Upper lobe of left lung (tissue), 6 donors: ENCODE data around the gene GPC4. TPM values are rescaled to one million over a fixed set of nuclear protein-coding genes. Genes with fewer than 3 reads are reported as not detected.

ENCODE experiments used
- ATAC-seq, 2 donors: fragments of 200-7000 bp; cut with Tn5 transposase; one replicate each; pipeline ENCODE4 v1.9.1; 2022; ENCODE audit warnings: mild to moderate bottlenecking in 2 of 2, moderate library complexity in 2 of 2; ENCODE audit not compliant: low FRiP score in 2 of 2
- DNase-seq, 2 donors: peaks; one replicate each; pipeline ENCODE4 v3.0.0-alpha.2; 2019 to 2020
- H3K27ac ChIP-seq, 4 donors: fragments of 200-600 bp; sonication (generic); one replicate each; pipeline ENCODE4 v1.5.1; 2016 to 2019
- H3K27me3 ChIP-seq, 4 donors: fragments of 200-600 bp; sonication (generic); one replicate each; pipeline ENCODE4 v1.5.1; 2017 to 2019
- H3K36me3 ChIP-seq, 4 donors: fragments of 200-600 bp; sonication (generic); one replicate each; pipeline ENCODE4 v1.5.1; 2016 to 2019
- H3K4me1 ChIP-seq, 4 donors: fragments of 200-600 bp; sonication (generic); one replicate each; pipeline ENCODE4 v1.5.1; 2018 to 2019
- H3K4me3 ChIP-seq, 4 donors: fragments of 200-600 bp; sonication (generic); one replicate each; pipeline ENCODE4 v1.5.1; 2017 to 2019; ENCODE audit warnings: mild to moderate bottlenecking in 2 of 4, moderate library complexity in 1 of 4
- H3K9me3 ChIP-seq, 4 donors: fragments of 200-600 bp; sonication (generic); one replicate each; pipeline ENCODE4 v1.5.1; 2018 to 2019
- EP300 ChIP-seq, 4 donors: sonication (generic); formaldehyde crosslinking; IDR thresholded peaks; one replicate each; pipeline ENCODE4 v1.5.1; 2017; ENCODE audit warnings: antibody characterized with exemption in 4 of 4, control low read depth in 2 of 4
- POLR2A ChIP-seq, 4 donors: fragments of 450-650 bp; IDR thresholded peaks; one replicate each; pipeline ENCODE4 v1.5.1; 2016 to 2017; ENCODE audit warnings: antibody characterized with exemption in 4 of 4, mild to moderate bottlenecking in 2 of 4
- POLR2AphosphoS5 ChIP-seq, 2 donors: sonication (generic); formaldehyde crosslinking; IDR thresholded peaks; one replicate each; pipeline ENCODE4 v1.5.1; 2017; ENCODE audit warnings: antibody characterized with exemption in 2 of 2
- WGBS, 2 donors: methylation state at CpG; one replicate each; pipeline ENCODE4 v1.1.5; 2017 to 2018; 5-methylcytosine and 5-hydroxymethylcytosine counted together
- total RNA-seq, 6 donors: library from RNA; depleted of rRNA in 4 of 6; stranded (reverse); fragments of >200 nt in 4 of 6; gene quantifications; one replicate each; pipeline versions ENCODE4 v1.1.0 to v1.2.1, GENCODE V29; 2016 to 2021
- TF ChIP-seq, protein P1 (sequence below), 6 experiments: fragments of 450-650 bp in 4 of 6; fragments of 200-600 bp in 2 of 6; sonication (generic) in 2 of 6; IDR thresholded peaks; one replicate each; pipeline ENCODE4 v1.5.1; 2016 to 2019; ENCODE audit warnings: antibody characterized with exemption in 6 of 6
- donor health status: DM: no; HTN: no; CAD: no; lungs with moderate emphysema.
- donor health status: DM: no; HTN: yes; CAD: no; lungs with severe emphysema.

The GPC4 gene
- total RNA-seq, 6 donors from 2014 or later = 18.5 to 59.2 (median 32.6) TPM

DNA sequence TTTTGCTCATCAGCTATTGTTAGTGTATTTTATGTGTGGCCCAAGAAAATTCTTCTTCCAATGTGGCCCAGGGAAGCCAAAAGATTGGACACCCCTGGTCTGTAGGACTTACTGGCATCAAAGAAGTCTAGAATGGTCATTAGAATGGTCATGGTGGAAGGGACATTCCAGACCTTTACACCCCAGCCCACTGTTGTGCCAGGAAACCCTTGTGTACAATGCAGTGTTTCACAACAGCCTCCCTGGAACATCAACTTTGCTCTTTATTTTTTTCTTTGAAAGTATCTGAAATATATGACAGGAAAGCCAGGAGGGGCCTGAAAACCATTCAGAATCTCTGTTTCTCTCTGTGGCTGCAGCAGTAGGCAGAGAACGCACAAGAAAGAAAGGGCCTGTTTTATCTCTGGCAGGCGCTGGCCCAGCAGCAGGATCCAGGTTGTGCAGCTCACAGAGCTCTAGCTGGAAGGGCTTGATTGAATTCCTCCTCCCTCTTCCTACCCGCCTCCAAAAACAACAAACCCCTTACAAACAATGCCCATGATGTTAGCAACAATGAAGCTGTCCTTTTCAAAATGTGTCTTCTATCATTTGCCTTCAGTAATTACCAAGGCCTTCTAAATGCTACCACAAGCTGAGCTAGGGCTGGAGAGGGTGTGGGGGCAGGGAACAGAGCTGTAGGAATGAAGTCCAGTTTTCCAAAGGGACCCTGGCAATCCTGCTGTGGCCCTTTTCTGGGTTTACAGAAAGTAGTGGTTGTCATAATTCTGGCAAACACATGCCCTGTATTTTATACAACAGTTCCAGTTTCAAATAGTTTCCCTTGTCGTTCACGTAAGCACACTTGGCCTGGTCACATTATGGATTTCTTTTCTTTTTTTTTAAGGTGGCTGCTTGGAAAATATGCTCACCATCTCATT, 164.8 kb downstream of the GPC4 start:
- Histone ChIP-seq H3K27me3 (no peaks in the 10 kb centered on the region), H3K9me3 (peaks cover 0 to 27% (median 0%) of the 10 kb centered on the region in 4 donors), H3K36me3 (no peaks in the 10 kb centered on the region), H3K4me3 (no peak overlapping the region), H3K27ac (no peak overlapping the region), H3K4me1 (no peaks in the 10 kb centered on the region)
- ATAC-seq (no peak), DNase-seq (no peak)
- WGBS, 2 donors = 59 to 78% methylated on average over 3 to 5 of the region's 5 CpGs
- TF ChIP-seq POLR2A (IDR thresholded peaks at IDR 0.05) = no peak
- TF ChIP-seq, protein P1, sequence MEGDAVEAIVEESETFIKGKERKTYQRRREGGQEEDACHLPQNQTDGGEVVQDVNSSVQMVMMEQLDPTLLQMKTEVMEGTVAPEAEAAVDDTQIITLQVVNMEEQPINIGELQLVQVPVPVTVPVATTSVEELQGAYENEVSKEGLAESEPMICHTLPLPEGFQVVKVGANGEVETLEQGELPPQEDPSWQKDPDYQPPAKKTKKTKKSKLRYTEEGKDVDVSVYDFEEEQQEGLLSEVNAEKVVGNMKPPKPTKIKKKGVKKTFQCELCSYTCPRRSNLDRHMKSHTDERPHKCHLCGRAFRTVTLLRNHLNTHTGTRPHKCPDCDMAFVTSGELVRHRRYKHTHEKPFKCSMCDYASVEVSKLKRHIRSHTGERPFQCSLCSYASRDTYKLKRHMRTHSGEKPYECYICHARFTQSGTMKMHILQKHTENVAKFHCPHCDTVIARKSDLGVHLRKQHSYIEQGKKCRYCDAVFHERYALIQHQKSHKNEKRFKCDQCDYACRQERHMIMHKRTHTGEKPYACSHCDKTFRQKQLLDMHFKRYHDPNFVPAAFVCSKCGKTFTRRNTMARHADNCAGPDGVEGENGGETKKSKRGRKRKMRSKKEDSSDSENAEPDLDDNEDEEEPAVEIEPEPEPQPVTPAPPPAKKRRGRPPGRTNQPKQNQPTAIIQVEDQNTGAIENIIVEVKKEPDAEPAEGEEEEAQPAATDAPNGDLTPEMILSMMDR (IDR thresholded peaks at IDR 0.05) = no peak
- TF ChIP-seq POLR2AphosphoS5 (IDR thresholded peaks at IDR 0.05) = no peak
- TF ChIP-seq EP300 (IDR thresholded peaks at IDR 0.05) = no peak

Other genes with a start within 250 kb of the GPC4 start
- gene TFDP3, start 197.1 kb downstream of the GPC4 start, total RNA-seq = not detected